Naive thymus-derived CD8-positive, alpha-beta T cell (primary cell): ENCODE data around the gene HSD11B1. TPM values are rescaled to one million over a fixed set of nuclear protein-coding genes. Genes with fewer than 3 reads are reported as not detected.

Experiments
- ATAC-seq, 2 donors: fragments of 150-1000 bp; cut with Tn5 transposase in 1 of 2; sonication (Bioruptor Pico), chemical (Tn5 transposase) in 1 of 2; 1 replicate in 1 of 2; 2 replicates in 1 of 2; pipeline ENCODE4 v1.10.0; 2021; ENCODE audit warnings: mild to moderate bottlenecking in 2 of 2, moderate library complexity in 2 of 2
- POLR2A ChIA-PET: fragments of 350-600 bp; sonication (Branson Sonifier 250); formaldehyde crosslinking; loops from one replicate; lab custom pipeline; 2021; ENCODE audit warnings: antibody characterized with exemption; lab: Charles Lee
- DNase-seq, 10 donors: peaks; one replicate each; pipeline versions ENCODE4 v3.0.0 to v3.0.0-alpha.2; 2020 to 2022
- H3K27ac Mint-ChIP-seq, 10 donors: one replicate each; pipeline ENCODE4 v1.8.0; 2020 to 2022; ENCODE audit warnings: mild to moderate bottlenecking in 10 of 10, mixed read lengths in 10 of 10, moderate library complexity in 4 of 10, inconsistent platforms in 1 of 10
- H3K27me3 Mint-ChIP-seq, 5 donors: one replicate each; pipeline ENCODE4 v1.8.0; 2021 to 2022; ENCODE audit warnings: mixed read lengths in 5 of 5
- H3K36me3 Mint-ChIP-seq, 3 donors: one replicate each; pipeline ENCODE4 v1.8.0; 2020 to 2022; ENCODE audit warnings: mixed read lengths in 3 of 3, mild to moderate bottlenecking in 2 of 3, inconsistent platforms in 1 of 3
- H3K4me1 Mint-ChIP-seq, 4 donors: one replicate each; pipeline ENCODE4 v1.8.0; 2021 to 2022; ENCODE audit warnings: mixed read lengths in 4 of 4
- H3K4me3 Mint-ChIP-seq, 10 donors: one replicate each; pipeline ENCODE4 v1.8.0; 2020 to 2022; ENCODE audit warnings: mild to moderate bottlenecking in 10 of 10, mixed read lengths in 10 of 10, moderate library complexity in 6 of 10, inconsistent platforms in 1 of 10
- H3K9me3 Mint-ChIP-seq, 9 donors: one replicate each; pipeline ENCODE4 v1.8.0; 2020 to 2022; ENCODE audit warnings: mixed read lengths in 9 of 9, mild to moderate bottlenecking in 3 of 9, inconsistent platforms in 1 of 9, moderate library complexity in 1 of 9
- polyA plus RNA-seq, 3 donors: library from polyadenylated mRNA; unstranded; fragments of 300-500 nt; fragmentation: Illumina TruSeq; gene quantifications; one replicate each; pipeline ENCODE4 v1.2.3, GENCODE V29; 2021
- total RNA-seq, 8 experiments: library from RNA in 2 of 8; stranded (reverse) in 2 of 8; gene quantifications; one replicate each; pipeline ENCODE4 v1.2.3 and lab custom pipeline; 2021 to 2026

Gene HSD11B1
- total and polyA plus RNA-seq, 5 experiments from 2014 or later, result 0.30 TPM; not detected in 4

DNA sequence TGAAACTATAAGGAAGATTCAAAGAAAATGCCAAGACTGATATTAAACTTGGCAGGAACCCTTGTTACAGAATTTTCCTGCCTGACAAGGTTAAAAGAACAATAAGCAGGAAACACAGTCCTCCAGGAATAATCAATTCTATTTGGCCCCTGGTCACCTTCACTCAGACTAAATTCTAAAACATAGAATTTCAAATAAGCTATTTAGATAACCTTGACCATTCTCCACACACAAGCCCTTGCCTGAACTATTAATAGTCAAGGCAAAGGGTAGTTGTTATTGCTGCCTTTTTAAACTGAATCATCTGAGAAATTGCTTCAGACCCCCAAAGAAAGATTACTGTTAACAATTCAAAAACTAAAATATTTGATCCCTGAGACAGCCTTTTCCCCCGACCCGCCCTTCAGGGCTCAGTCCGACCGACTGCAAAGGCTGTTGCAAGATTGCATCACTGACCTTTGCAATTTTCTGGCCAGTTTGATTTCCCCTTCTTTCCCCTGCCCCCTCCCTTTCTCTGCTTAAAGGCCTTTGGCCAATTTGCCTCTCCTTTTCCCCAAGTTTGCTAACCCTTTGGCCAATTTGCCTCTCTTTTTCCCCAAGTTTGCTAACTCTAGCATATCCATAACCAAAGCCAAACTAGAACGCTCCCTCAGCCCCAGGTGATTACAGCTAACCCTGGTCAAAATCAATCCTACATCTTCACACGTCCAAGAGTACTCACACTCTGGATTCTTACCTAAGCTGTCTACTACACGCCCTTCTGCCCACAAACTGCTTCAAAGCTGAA lies 30.8 kb upstream of the HSD11B1 start:
- H3K4me3 Mint-ChIP-seq, result peak overlapping the region in 6 of 10 donors; percentile 7 to 85 (median 61)

DNA sequence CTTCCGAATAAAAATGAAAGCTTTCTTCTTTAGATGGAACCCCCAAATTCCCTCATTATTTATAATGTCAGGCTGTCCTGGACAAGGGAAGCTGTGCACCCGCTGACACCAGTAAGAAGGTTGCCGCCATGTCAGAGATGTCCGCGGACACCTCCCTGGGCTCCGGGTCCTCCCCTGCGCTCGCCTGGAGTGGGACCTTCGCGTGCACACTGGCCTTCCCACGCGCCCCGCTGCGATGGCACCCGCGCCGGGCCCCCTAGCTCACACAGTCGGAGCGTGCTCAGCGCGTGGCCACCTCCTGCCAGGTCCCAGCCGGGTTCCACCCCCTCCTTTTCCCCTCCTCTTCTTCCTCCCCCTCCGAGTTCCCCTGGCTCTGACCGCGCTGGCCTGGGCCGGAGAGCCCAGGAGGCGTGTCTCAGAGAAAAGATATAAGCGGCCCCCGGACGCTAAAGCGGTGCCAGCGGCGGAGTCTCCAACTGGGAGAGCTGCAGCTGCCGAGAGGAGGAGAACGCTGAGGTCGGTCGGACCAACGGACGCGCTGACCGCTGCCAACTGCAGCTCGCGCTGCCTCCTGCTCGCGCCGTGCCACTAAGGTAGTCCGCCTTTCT lies 29.6 kb upstream of the HSD11B1 start, which contains the start of gene G0S2:
TSS of gene G0S2 (plus strand) at position 456 of the 608 bp plus-strand sequence. CDS start 273 bp downstream, outside the sequence.
- DNase-seq, result peak in 2 of 10 donors; percentile 11 to 21
- ATAC-seq, result peak; percentile 67 to 69
- Mint-ChIP-seq H3K4me1 (peaks cover 27 to 42% (median 32%) of the 10 kb centered on the region in 4 donors), H3K27ac (peak within 1 kb of the TSS in 1 of 10 donors; percentile 13), H3K9me3 (peaks cover 0 to 9% (median 0%) of the 10 kb centered on the region in 9 donors), H3K36me3 (no peaks in the 10 kb centered on the region), H3K27me3 (peaks cover 29 to 71% (median 62%) of the 10 kb centered on the region in 5 donors), H3K4me3 (peak within 1 kb of the TSS; percentile 67 to 85 (median 78))
- POLR2A ChIA-PET, result no interaction called here

More for the DNA sequence above, 30.8 kb upstream of the HSD11B1 start:
- peaks cover 27 to 42% (median 32%) of the 10 kb centered on the region in 4 donors for H3K4me1 Mint-ChIP-seq
- no peak for DNase-seq
- peak overlapping the region in 1 of 10 donors; percentile 13 for H3K27ac Mint-ChIP-seq
- ATAC-seq, result no peak
- peaks cover 0 to 9% (median 0%) of the 10 kb centered on the region in 9 donors for H3K9me3 Mint-ChIP-seq
- POLR2A ChIA-PET, result no interaction called here
- no peaks in the 10 kb centered on the region for H3K36me3 Mint-ChIP-seq
- H3K27me3 Mint-ChIP-seq, result peaks cover 28 to 65% (median 61%) of the 10 kb centered on the region in 5 donors

DNA sequence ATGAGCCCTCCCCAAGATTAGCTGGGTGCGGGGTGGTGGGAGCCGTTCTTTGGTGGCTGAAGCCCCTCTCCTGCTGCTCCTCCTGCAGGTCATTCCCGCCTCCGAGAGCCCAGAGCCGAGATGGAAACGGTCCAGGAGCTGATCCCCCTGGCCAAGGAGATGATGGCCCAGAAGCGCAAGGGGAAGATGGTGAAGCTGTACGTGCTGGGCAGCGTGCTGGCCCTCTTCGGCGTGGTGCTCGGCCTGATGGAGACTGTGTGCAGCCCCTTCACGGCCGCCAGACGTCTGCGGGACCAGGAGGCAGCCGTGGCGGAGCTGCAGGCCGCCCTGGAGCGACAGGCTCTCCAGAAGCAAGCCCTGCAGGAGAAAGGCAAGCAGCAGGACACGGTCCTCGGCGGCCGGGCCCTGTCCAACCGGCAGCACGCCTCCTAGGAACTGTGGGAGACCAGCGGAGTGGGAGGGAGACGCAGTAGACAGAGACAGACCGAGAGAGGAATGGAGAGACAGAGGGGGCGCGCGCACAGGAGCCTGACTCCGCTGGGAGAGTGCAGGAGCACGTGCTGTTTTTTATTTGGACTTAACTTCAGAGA lies 29.0 kb upstream of the HSD11B1 start:
- H3K9me3 Mint-ChIP-seq, result peaks cover 0 to 8% (median 0%) of the 10 kb centered on the region in 9 donors
- peak in 1 of 10 donors; percentile 12 for DNase-seq
- peaks cover 29 to 77% (median 65%) of the 10 kb centered on the region in 5 donors for H3K27me3 Mint-ChIP-seq
- no peaks in the 10 kb centered on the region for H3K36me3 Mint-ChIP-seq
- no peak overlapping the region for H3K27ac Mint-ChIP-seq
- peak; percentile 34 to 51 for ATAC-seq
- peaks cover 27 to 42% (median 32%) of the 10 kb centered on the region in 4 donors for H3K4me1 Mint-ChIP-seq
- POLR2A ChIA-PET, result no interaction called here
- peak overlapping the region; percentile 67 to 85 (median 78) for H3K4me3 Mint-ChIP-seq

DNA sequence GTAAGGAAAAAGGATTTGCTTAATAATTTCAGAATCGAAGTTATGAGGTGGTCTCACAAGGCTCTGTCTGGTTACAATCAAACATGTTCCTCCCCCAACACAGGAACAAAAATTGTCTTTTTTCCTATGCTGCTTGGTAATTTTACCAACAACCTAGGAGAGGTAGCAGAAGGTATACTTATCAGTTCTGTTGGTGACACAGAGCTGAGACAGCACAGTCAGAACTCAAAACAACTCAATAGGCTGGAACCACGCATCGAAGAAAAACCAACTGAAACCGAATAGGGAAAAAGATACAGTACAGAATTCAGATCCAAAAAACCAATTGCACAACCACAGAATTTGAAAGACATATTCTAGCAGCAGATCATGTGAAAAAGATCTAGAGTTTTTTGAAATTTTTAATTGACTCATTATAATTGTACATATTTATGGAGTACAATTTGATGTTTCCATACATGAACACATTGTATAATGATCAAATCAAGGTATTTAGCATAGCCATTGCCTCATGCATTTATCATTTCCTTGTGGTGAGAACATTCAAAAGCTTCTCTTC lies 25.6 kb upstream of the HSD11B1 start:
- peaks cover 16 to 26% (median 20%) of the 10 kb centered on the region in 4 donors for H3K4me1 Mint-ChIP-seq
- no peak for DNase-seq
- H3K36me3 Mint-ChIP-seq, result peaks cover 0 to 5% (median 0%) of the 10 kb centered on the region in 3 donors
- no peak for ATAC-seq
- peaks cover 30 to 75% (median 54%) of the 10 kb centered on the region in 5 donors for H3K27me3 Mint-ChIP-seq
- H3K4me3 Mint-ChIP-seq, result no peak overlapping the region
- no peak overlapping the region for H3K27ac Mint-ChIP-seq
- peaks cover 0 to 2% (median 0%) of the 10 kb centered on the region in 9 donors for H3K9me3 Mint-ChIP-seq
- POLR2A ChIA-PET, result no interaction called here

DNA sequence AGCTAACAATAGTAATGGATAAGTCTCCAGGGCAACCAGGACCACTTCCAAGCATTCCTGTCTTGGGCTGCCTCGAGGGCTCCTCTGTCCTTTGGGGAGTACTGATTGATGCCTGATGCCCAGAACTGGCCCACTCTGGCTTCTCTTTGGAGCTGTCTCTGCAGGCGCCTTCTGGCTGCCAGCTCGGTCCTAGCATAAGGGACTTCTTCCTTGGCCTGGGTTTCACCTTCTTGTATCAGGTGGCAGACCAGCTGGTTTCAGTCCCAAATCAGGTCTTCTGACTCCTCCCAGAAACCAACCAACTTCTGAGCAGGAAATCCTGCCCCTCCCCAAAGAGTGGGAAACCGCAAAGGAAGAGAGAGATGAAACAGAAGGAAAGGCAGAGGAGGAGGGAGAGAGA lies 18.8 kb upstream of the HSD11B1 start:
- peaks cover 13 to 36% (median 23%) of the 10 kb centered on the region in 4 donors for H3K4me1 Mint-ChIP-seq
- H3K27ac Mint-ChIP-seq, result peak overlapping the region in 7 of 10 donors; percentile 4 to 53 (median 38)
- DNase-seq (peak in 4 of 10 donors; percentile 11 to 14 (median 13)), ATAC-seq (peak in 1 of 2 donors; percentile 57)
- peak overlapping the region; percentile 22 to 79 (median 67) for H3K4me3 Mint-ChIP-seq
- POLR2A ChIA-PET, result no interaction called here
- peaks cover 0 to 8% (median 0%) of the 10 kb centered on the region in 3 donors for H3K36me3 Mint-ChIP-seq
- peaks cover 0 to 10% (median 6%) of the 10 kb centered on the region in 5 donors for H3K27me3 Mint-ChIP-seq
- H3K9me3 Mint-ChIP-seq, result peaks cover 0 to 2% (median 0%) of the 10 kb centered on the region in 9 donors

DNA sequence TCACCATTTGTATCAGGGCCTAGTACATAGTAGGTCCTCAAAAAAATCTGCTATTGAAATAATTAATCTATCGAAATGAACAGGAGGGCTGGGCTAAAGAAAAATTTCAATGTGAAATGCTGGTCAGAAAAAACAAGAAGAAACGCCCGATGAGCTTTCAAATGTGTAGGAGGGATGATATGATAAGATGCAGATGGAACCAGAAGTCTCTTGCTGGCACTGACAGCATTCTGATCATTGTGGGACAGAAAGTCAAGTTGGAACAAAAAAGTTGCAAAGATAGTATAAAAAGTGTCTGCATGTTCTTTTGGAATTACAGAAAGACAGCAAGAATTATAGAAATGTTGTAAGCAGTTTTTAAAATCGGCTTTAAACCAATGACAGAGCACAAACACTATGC lies 18.3 kb upstream of the HSD11B1 start:
- POLR2A ChIA-PET, result no interaction called here
- DNase-seq (no peak), ATAC-seq (no peak)
- peak overlapping the region in 2 of 10 donors; percentile 25 to 53 for H3K27ac Mint-ChIP-seq
- H3K4me3 Mint-ChIP-seq, result peak overlapping the region in 9 of 10 donors; percentile 7 to 79 (median 16)
- no peaks in the 10 kb centered on the region for H3K9me3 Mint-ChIP-seq
- peaks cover 0 to 5% (median 1%) of the 10 kb centered on the region in 5 donors for H3K27me3 Mint-ChIP-seq
- H3K4me1 Mint-ChIP-seq, result peaks cover 13 to 36% (median 23%) of the 10 kb centered on the region in 4 donors
- H3K36me3 Mint-ChIP-seq, result peaks cover 0 to 3% (median 0%) of the 10 kb centered on the region in 3 donors

DNA sequence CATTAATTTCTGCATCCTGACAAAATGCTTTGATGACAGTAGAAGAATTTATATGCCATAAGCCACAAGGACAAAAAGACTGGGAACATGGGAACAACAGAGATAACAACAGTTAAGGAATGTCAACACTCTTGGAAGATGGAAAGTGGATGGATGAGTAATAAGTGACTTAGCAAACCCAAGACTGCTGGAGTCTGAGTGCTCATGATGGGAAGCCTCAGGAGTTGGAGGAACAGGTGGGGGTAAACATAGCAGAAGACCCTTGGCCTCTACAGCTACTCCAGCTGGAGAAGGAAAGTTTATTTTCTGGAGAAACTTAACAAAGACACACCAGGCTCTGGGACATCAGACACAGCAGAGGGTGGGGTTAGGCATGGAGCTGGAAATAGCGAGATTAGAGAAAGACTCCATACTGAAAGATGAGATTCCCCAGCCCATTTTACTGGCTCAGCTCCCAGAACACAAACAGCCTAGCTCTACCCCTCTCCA lies 15.9 kb upstream of the HSD11B1 start:
- Mint-ChIP-seq H3K4me3 (no peak overlapping the region), H3K27me3 (peaks cover 0 to 2% (median 0%) of the 10 kb centered on the region in 5 donors), H3K9me3 (no peaks in the 10 kb centered on the region), H3K27ac (peak overlapping the region in 1 of 10 donors; percentile 22), H3K4me1 (peaks cover 15 to 36% (median 29%) of the 10 kb centered on the region in 4 donors), H3K36me3 (peaks cover 0 to 3% (median 0%) of the 10 kb centered on the region in 3 donors)
- POLR2A ChIA-PET, result no interaction called here
- DNase-seq (no peak), ATAC-seq (no peak)

DNA sequence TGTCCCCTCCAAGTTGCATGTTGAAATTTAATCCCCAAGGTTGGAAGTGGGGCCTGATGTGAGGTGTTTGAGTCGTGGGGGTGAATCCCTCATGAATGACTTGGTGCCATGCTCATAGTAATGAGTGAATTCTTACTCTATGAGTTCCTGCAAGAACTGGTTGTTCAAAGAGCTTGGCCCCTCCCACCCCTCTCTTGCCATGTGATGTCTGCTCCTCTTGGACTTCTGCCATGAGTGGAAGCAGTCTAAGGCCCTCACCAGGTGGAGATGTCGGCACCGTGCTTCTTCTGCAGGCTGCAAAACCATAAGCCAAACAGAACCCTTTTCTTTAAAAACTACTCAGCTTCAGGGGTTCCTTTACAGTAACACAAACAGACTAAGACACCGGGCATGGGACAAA lies 15.2 kb upstream of the HSD11B1 start:
- peaks cover 0 to 5% (median 0%) of the 10 kb centered on the region in 5 donors for H3K27me3 Mint-ChIP-seq
- POLR2A ChIA-PET, result no interaction called here
- ATAC-seq, result no peak
- peaks cover 15 to 36% (median 30%) of the 10 kb centered on the region in 4 donors for H3K4me1 Mint-ChIP-seq
- no peak overlapping the region for H3K27ac Mint-ChIP-seq
- no peaks in the 10 kb centered on the region for H3K9me3 Mint-ChIP-seq
- H3K4me3 Mint-ChIP-seq, result no peak overlapping the region
- DNase-seq, result no peak
- H3K36me3 Mint-ChIP-seq, result peaks cover 0 to 3% (median 0%) of the 10 kb centered on the region in 3 donors

DNA sequence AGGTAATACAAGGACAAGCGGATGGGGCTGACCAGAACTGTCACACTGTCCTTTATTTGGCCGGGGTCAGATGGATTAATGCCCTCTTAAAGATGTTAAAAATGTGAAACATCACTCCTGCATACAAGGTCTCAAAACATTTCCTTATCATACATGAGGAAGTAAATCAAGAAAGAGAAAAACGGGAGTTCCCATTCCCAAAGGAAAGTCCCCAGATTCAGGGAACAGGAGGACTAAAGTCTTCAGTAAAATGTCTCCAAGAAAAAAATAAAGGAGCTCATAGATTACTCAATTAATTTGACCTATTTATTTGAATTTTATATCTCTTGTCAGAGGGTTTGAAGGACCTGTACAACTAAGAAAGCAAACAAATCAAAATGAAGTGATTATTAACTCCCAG lies 13.4 kb upstream of the HSD11B1 start:
- Mint-ChIP-seq H3K27me3 (peaks cover 0 to 7% (median 0%) of the 10 kb centered on the region in 5 donors), H3K36me3 (peaks cover 0 to 3% (median 0%) of the 10 kb centered on the region in 3 donors), H3K27ac (peak overlapping the region in 1 of 10 donors; percentile 21), H3K9me3 (no peaks in the 10 kb centered on the region), H3K4me1 (peaks cover 7 to 23% (median 16%) of the 10 kb centered on the region in 4 donors), H3K4me3 (no peak overlapping the region)
- DNase-seq (no peak), ATAC-seq (no peak)
- POLR2A ChIA-PET, result interaction anchor here (1.0 kb wide), 1 partner anchor 77 kb away, joined by 3 read pairs; no protein-coding TSS in a partner anchor

DNA sequence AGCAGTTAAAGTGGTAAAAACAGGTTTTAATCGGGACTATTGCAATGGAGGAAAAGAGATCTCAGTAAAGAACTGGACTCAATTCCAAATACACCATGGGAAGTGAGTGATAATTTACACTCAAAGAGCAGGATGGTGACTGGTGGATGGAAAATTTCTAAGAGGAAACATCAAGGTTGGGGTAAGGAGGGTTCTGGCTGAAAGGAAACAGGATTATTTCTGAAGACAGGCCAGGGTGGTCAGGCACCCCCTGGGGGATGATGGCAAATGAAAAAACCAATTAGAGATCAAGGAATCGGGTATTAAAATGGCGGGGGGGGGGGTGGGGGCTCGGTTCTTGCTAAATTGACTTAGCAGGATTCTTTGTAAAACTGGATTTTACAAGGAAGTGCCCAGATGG lies 12.3 kb upstream of the HSD11B1 start:
- ATAC-seq, result no peak
- Mint-ChIP-seq H3K4me3 (no peak overlapping the region), H3K36me3 (peaks cover 0 to 3% (median 0%) of the 10 kb centered on the region in 3 donors), H3K4me1 (peaks cover 8 to 13% (median 10%) of the 10 kb centered on the region in 4 donors), H3K9me3 (no peaks in the 10 kb centered on the region), H3K27me3 (peaks cover 0 to 7% (median 0%) of the 10 kb centered on the region in 5 donors), H3K27ac (peak overlapping the region in 2 of 10 donors; percentile 23 to 34)
- no peak for DNase-seq
- POLR2A ChIA-PET, result interaction anchor here (1.3 kb wide), 1 partner anchor 63 kb away, joined by 3 read pairs; the partner anchor contains the start of gene TRAF3IP3

DNA sequence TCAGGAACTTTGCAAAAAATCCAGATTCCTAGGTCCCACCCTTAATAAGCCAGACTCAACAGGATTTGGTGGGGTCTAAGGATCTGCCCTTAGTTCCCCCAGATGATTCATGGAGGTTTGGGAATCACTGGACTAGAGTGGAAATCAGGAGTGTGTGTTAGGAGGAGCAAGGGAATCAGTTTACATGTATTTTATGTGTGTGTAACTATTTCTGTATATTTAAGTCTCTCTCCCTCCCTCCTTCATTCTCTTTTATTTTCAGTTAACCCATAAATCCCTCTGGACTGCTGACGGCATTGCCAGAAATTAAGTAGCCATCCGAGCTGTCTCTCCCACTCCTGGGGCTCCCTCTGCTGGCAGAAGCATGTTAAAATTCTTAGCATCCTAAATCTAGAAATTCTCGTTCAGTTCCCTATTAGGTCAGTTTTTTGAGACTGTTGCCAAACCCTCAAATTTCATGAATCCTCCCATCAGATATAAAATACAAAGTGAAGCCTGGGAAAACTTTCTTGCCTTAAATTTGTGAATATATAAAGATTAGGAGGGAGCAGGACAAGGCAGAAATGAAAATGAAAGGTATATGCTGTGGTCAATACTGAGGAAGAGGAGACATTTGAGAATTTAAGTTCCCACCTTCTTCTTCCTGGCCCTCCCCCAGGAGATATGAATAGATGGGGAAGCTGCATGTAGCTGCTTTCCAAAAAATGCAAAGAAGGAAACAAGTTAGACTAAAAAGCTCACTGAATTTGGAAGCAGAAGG lies 11.7 kb upstream of the HSD11B1 start:
- H3K9me3 Mint-ChIP-seq, result no peaks in the 10 kb centered on the region
- POLR2A ChIA-PET, result interaction anchor here (0.5 to 1.3 kb wide), 2 partner anchors 63 to 68 kb away, joined by 3 read pairs; partner anchors contain the start of gene TRAF3IP3
- ATAC-seq (peak; percentile 36 to 53), DNase-seq (peak; percentile 27 to 81 (median 48))
- peaks cover 0 to 3% (median 0%) of the 10 kb centered on the region in 3 donors for H3K36me3 Mint-ChIP-seq
- H3K27me3 Mint-ChIP-seq, result peaks cover 0 to 8% (median 0%) of the 10 kb centered on the region in 5 donors
- no peak overlapping the region for H3K4me3 Mint-ChIP-seq
- peak overlapping the region in 3 of 10 donors; percentile 14 to 74 (median 49) for H3K27ac Mint-ChIP-seq
- H3K4me1 Mint-ChIP-seq, result peaks cover 8 to 12% (median 9%) of the 10 kb centered on the region in 4 donors
